ENCODE results near the gene LHX3.

GRCh38 chr9:136173648-136174290 lies 31.2 kb downstream of the LHX3 start:
- TF ChIP-seq MAFK (IDR thresholded peaks at IDR 0.05; ENCODE audit: low read depth, low read length) (no peak), SIN3A (conservative IDR thresholded peaks at IDR 0.05 in 1 of 2, IDR thresholded peaks at IDR 0.05 in 1 of 2; ENCODE audit: low read depth in 1 of 2, low read length in 2 of 2) (no peak)
- TF ChIP-seq, protein P1, sequence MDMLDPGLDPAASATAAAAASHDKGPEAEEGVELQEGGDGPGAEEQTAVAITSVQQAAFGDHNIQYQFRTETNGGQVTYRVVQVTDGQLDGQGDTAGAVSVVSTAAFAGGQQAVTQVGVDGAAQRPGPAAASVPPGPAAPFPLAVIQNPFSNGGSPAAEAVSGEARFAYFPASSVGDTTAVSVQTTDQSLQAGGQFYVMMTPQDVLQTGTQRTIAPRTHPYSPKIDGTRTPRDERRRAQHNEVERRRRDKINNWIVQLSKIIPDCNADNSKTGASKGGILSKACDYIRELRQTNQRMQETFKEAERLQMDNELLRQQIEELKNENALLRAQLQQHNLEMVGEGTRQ (IDR thresholded peaks at IDR 0.05; ENCODE audit: low read length) = no peak

All from H1 (cell line).